CD8-positive, alpha-beta memory T cell (primary cell): ENCODE results near the gene RPS6KA2. TPM values are rescaled to one million over a fixed set of nuclear protein-coding genes. Genes with fewer than 3 reads are reported as not detected.
A peak's percentile ranks its signal among the peaks of the same experiment; 100 is the strongest.

Source experiments
- CTCF ChIA-PET: fragments of 350-600 bp; sonication (Branson Sonifier 250); formaldehyde crosslinking; loops from one replicate; lab custom pipeline; 2021; ENCODE audit warnings: antibody characterized with exemption; lab: Charles Lee
- POLR2A ChIA-PET: fragments of 350-600 bp; sonication (Branson Sonifier 250); formaldehyde crosslinking; loops from one replicate; lab custom pipeline; 2021; ENCODE audit warnings: antibody characterized with exemption; lab: Charles Lee
- DNase-seq, 5 donors: peaks; one replicate each; pipeline versions ENCODE4 v3.0.0 to v3.0.0-alpha.2; 2020 to 2022; ENCODE audit warnings: mixed read lengths in 1 of 5
- H3K27ac ChIP-seq: one replicate; pipeline ENCODE4 v1.7.0; 2013; ENCODE audit warnings: low read depth, mild to moderate bottlenecking, low read length, moderate library complexity
- H3K27me3 ChIP-seq: 2 replicates; pipeline ENCODE4 v1.7.0; 2013; ENCODE audit warnings: low read length, mild to moderate bottlenecking; ENCODE audit not compliant: insufficient read depth, poor library complexity, severe bottlenecking
- H3K36me3 ChIP-seq: 2 replicates; pipeline ENCODE4 v1.7.0; 2013; ENCODE audit warnings: mild to moderate bottlenecking, low read length, moderate library complexity; ENCODE audit not compliant: insufficient read depth
- H3K4me1 ChIP-seq: 2 replicates; pipeline ENCODE4 v1.7.0; 2013; ENCODE audit warnings: mild to moderate bottlenecking, low read length, moderate library complexity; ENCODE audit not compliant: insufficient read depth
- H3K4me3 ChIP-seq: 2 replicates; pipeline ENCODE4 v1.7.0; 2013; ENCODE audit warnings: mild to moderate bottlenecking, low read length
- H3K9me3 ChIP-seq: 2 replicates; pipeline ENCODE4 v1.7.0; 2013; ENCODE audit warnings: mild to moderate bottlenecking, low read length
- H3K27ac Mint-ChIP-seq, 8 donors: one replicate each; pipeline ENCODE4 v1.8.0; 2020 to 2021; ENCODE audit warnings: mixed read lengths in 8 of 8, mild to moderate bottlenecking in 6 of 8, inconsistent platforms in 3 of 8, moderate library complexity in 3 of 8
- H3K27me3 Mint-ChIP-seq, 2 donors: one replicate each; pipeline ENCODE4 v1.8.0; 2020 to 2021; ENCODE audit warnings: mixed read lengths in 2 of 2, mild to moderate bottlenecking in 1 of 2, moderate library complexity in 1 of 2
- H3K36me3 Mint-ChIP-seq, 3 donors: one replicate each; pipeline ENCODE4 v1.8.0; 2020 to 2021; ENCODE audit warnings: mixed read lengths in 3 of 3, inconsistent platforms in 1 of 3, mild to moderate bottlenecking in 1 of 3
- H3K4me1 Mint-ChIP-seq, 3 donors: one replicate each; pipeline ENCODE4 v1.8.0; 2020 to 2021; ENCODE audit warnings: mixed read lengths in 3 of 3, inconsistent platforms in 1 of 3, mild to moderate bottlenecking in 1 of 3
- H3K4me3 Mint-ChIP-seq, 7 donors: one replicate each; pipeline ENCODE4 v1.8.0; 2020 to 2021; ENCODE audit warnings: mixed read lengths in 7 of 7, mild to moderate bottlenecking in 6 of 7, moderate library complexity in 4 of 7, inconsistent platforms in 2 of 7
- H3K9me3 Mint-ChIP-seq, 5 donors: one replicate each; pipeline ENCODE4 v1.8.0; 2020 to 2022; ENCODE audit warnings: mixed read lengths in 5 of 5, mild to moderate bottlenecking in 3 of 5, moderate library complexity in 2 of 5, inconsistent platforms in 1 of 5
- polyA plus RNA-seq: library from polyadenylated mRNA; unstranded; fragments of 300-500 nt; fragmentation: Illumina TruSeq; gene quantifications from one replicate; pipeline ENCODE4 v1.2.3, GENCODE V29; 2021
- total RNA-seq, 2 experiments: library from RNA; stranded (reverse); gene quantifications; one replicate each; pipeline ENCODE4 v1.2.3, GENCODE V29; 2021

RPS6KA2 gene
- total and polyA plus RNA-seq, 3 experiments from 2014 or later, result 3.6 to 4.7 (median 4.6) TPM

DNA sequence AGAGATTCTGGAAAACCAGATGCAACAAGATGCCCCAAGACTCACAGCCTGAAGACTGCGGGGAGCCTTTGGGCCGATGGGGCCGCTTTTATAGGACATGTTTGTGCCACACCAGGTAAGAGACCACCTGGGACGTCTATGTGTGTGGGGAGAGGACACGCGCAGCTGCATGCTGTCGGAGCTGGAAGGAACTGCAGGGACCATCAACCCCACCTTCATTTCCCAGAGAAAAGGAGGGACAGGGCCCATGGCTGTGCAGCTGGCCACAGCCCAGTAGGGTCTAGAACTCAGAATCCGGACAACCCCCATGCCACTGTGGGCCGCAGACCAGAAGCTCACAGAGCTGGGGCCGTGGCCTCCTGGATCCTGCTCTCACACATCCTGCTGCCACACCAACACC, 144.0 kb downstream of the RPS6KA2 start:
- H3K27ac Mint-ChIP-seq, result peak overlapping the region in 2 of 8 donors; percentile 48 to 54
- DNase-seq, result no peak
- H3K9me3 Mint-ChIP-seq, result no peaks in the 10 kb centered on the region
- peaks cover 14 to 16% (median 15%) of the 10 kb centered on the region in 3 donors for H3K4me1 Mint-ChIP-seq
- Histone ChIP-seq H3K36me3 (no peaks in the 10 kb centered on the region), H3K4me1 (peaks cover 15% of the 10 kb centered on the region), H3K27me3 (no peaks in the 10 kb centered on the region), H3K27ac (no peak overlapping the region), H3K4me3 (no peak overlapping the region), H3K9me3 (no peaks in the 10 kb centered on the region)
- H3K36me3 Mint-ChIP-seq, result no peaks in the 10 kb centered on the region
- ChIA-PET POLR2A (no interaction called here), CTCF (interaction anchor here (1.0 kb wide), 1 partner anchor 48 kb away, joined by 3 read pairs; no protein-coding TSS in a partner anchor)
- no peaks in the 10 kb centered on the region for H3K27me3 Mint-ChIP-seq
- no peak overlapping the region for H3K4me3 Mint-ChIP-seq

DNA sequence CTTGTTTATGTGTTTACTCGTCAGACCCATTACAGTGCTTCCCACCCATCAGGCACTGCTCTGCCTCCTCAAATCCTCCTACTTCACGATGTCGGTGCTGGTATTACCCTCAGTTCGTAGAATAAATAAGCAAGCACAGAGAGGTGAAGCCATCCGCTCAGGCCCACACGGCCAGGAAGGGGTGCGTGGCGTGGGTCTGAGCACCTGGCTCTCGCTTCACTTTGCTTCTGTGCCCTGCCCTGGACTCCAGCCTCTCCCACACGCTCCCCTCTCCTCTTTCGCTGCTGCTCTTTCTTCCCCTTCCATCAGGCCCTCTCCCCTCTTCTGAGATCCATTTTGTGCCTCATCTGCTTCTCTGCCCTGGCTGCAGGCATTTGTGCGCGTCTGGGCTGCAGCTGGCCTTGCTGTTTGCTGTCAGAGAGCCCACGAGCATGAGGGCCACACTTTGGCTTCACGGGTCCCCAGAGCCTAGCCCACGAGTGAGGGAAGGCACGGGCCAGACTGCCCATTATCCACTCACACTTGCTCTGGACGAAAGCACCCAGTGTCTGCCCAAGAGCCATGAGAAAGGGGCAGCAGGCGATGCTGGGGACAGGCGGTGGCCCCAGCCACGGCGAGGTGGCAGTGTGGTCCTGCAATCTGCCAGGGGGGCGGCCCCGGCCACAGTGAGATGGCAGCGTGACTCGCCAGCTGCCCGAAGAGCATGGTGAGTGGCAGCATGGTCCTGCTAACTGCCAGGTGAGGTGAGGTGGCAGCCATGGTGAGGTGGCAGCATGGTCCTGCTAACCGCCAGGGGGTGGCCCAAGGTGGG, 148.1 kb downstream of the RPS6KA2 start:
- Mint-ChIP-seq H3K27ac (no peak overlapping the region), H3K4me3 (no peak overlapping the region), H3K27me3 (no peaks in the 10 kb centered on the region), H3K36me3 (no peaks in the 10 kb centered on the region), H3K9me3 (no peaks in the 10 kb centered on the region), H3K4me1 (peaks cover 4 to 13% (median 6%) of the 10 kb centered on the region in 3 donors)
- POLR2A ChIA-PET, result no interaction called here
- Histone ChIP-seq H3K9me3 (no peaks in the 10 kb centered on the region), H3K4me1 (no peaks in the 10 kb centered on the region), H3K27ac (no peak overlapping the region), H3K27me3 (no peaks in the 10 kb centered on the region), H3K36me3 (no peaks in the 10 kb centered on the region), H3K4me3 (no peak overlapping the region)
- CTCF ChIA-PET, result no interaction called here
- DNase-seq, result no peak

DNA sequence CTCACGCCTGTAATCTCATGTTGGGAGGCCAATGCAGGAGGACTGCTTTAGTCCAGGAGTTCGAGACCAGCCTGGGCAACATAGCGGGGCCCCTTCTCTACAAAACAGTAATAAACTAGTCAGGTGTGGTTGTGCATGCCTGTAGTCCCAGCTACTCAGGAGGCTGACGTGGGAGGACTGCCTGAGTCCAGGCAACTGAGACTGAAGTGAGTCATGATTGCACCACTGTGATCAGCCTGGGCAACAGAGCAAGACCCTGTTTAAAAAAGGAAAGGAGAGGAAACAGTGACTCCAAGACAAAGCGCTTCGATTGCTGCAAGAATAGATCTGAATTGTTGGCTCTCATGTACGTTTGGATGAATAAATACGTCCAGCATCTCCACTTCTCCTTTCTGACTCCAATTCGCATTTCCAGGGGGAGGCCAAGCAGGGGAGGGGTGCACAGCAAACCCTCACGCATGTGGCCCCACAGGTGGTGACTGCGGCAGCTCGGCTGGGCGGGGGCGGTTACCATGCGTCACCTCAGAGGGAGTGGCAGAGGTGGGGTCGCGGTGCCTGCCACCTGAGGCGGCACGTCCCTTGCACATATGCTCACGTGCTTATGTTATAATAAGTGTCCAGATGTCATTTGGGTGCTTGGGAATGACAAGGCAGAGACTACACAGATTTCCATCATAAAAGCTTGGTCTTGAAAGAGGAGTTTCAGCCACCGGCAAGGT, 149.2 kb downstream of the RPS6KA2 start:
- POLR2A ChIA-PET, result no interaction called here
- Histone ChIP-seq H3K4me3 (no peak overlapping the region), H3K4me1 (no peaks in the 10 kb centered on the region), H3K36me3 (no peaks in the 10 kb centered on the region), H3K9me3 (no peaks in the 10 kb centered on the region), H3K27ac (no peak overlapping the region), H3K27me3 (no peaks in the 10 kb centered on the region)
- H3K27ac Mint-ChIP-seq, result no peak overlapping the region
- no peaks in the 10 kb centered on the region for H3K9me3 Mint-ChIP-seq
- no peak overlapping the region for H3K4me3 Mint-ChIP-seq
- H3K27me3 Mint-ChIP-seq, result no peaks in the 10 kb centered on the region
- no peaks in the 10 kb centered on the region for H3K36me3 Mint-ChIP-seq
- H3K4me1 Mint-ChIP-seq, result peaks cover 9 to 15% (median 12%) of the 10 kb centered on the region in 3 donors
- CTCF ChIA-PET, result interaction anchor here (0.9 to 1.0 kb wide), 2 partner anchors 9 to 56 kb away, joined by 3 read pairs; no protein-coding TSS in a partner anchor
- DNase-seq, result no peak

DNA sequence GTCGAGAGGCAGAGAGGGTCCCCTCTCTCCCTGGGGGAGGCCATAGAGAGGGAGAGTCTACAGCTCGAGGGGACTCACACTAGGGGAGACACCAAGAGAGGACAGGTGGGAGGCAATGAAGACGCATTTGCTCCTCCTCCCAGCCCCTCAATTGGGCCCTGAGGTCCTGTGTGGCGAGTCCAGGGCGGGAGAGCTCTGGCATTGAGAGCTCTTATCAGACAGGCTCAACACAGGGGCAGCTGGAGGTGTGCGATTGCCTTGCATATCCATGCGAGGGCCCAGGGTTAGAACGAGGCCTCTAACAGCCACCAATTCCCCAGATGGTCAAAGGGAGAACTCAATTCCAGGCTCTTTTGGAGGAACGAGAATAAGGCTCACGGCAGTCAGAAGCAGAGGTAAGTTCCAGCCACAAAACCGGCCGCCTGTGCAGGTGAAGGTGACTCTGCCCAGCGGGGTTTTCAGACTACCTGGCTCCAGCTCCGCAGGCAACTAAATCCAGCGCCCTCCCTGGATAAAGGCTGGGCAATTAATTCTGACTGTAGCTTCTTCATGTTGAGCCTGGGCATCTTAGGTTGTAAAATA, 150.3 kb downstream of the RPS6KA2 start:
- POLR2A ChIA-PET, result no interaction called here
- H3K36me3 Mint-ChIP-seq, result no peaks in the 10 kb centered on the region
- no peak overlapping the region for H3K4me3 Mint-ChIP-seq
- peaks cover 9 to 15% (median 12%) of the 10 kb centered on the region in 3 donors for H3K4me1 Mint-ChIP-seq
- DNase-seq, result no peak
- H3K27me3 ChIP-seq, result no peaks in the 10 kb centered on the region
- H3K9me3 Mint-ChIP-seq, result no peaks in the 10 kb centered on the region
- CTCF ChIA-PET, result interaction anchor here (0.9 to 1.0 kb wide), 2 partner anchors 8 to 55 kb away, joined by 3 read pairs; no protein-coding TSS in a partner anchor
- no peaks in the 10 kb centered on the region for H3K9me3 ChIP-seq
- no peak overlapping the region for H3K27ac ChIP-seq
- peak overlapping the region in 1 of 8 donors; percentile 22 for H3K27ac Mint-ChIP-seq
- H3K27me3 Mint-ChIP-seq, result no peaks in the 10 kb centered on the region
- no peaks in the 10 kb centered on the region for H3K4me1 ChIP-seq
- no peak overlapping the region for H3K4me3 ChIP-seq
- no peaks in the 10 kb centered on the region for H3K36me3 ChIP-seq

DNA sequence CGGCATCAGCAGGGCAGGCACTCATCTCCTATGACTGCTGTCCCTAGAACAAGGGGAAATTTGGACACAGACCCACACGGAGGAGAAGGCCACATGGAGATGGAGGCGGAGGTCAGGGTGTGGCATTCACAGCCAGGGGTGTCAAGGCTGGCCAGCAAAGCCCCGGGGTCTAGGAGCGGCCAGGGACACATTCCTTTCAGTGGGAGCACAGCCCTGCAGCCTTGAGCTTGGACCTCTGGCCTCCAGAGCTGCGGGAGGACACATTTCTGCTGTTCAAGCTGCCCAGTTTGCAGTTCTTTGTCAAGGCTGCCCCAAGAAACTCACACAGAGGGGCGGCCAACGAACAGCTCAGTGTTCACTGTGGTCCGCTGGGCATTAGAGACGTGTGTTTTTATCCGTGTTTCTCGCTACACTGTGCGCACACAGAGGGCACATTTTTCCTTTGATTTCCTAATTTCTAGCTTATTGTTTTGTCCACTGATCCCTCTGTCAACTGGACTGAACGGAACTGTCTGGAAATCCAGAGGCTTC, 150.9 kb downstream of the RPS6KA2 start:
- H3K4me3 Mint-ChIP-seq, result no peak overlapping the region
- Histone ChIP-seq H3K4me3 (no peak overlapping the region), H3K4me1 (no peaks in the 10 kb centered on the region), H3K27ac (no peak overlapping the region), H3K9me3 (no peaks in the 10 kb centered on the region), H3K36me3 (no peaks in the 10 kb centered on the region), H3K27me3 (no peaks in the 10 kb centered on the region)
- no peak overlapping the region for H3K27ac Mint-ChIP-seq
- peaks cover 9 to 12% (median 11%) of the 10 kb centered on the region in 3 donors for H3K4me1 Mint-ChIP-seq
- no peak for DNase-seq
- ChIA-PET POLR2A (no interaction called here), CTCF (no interaction called here)
- no peaks in the 10 kb centered on the region for H3K9me3 Mint-ChIP-seq
- no peaks in the 10 kb centered on the region for H3K36me3 Mint-ChIP-seq
- no peaks in the 10 kb centered on the region for H3K27me3 Mint-ChIP-seq

DNA sequence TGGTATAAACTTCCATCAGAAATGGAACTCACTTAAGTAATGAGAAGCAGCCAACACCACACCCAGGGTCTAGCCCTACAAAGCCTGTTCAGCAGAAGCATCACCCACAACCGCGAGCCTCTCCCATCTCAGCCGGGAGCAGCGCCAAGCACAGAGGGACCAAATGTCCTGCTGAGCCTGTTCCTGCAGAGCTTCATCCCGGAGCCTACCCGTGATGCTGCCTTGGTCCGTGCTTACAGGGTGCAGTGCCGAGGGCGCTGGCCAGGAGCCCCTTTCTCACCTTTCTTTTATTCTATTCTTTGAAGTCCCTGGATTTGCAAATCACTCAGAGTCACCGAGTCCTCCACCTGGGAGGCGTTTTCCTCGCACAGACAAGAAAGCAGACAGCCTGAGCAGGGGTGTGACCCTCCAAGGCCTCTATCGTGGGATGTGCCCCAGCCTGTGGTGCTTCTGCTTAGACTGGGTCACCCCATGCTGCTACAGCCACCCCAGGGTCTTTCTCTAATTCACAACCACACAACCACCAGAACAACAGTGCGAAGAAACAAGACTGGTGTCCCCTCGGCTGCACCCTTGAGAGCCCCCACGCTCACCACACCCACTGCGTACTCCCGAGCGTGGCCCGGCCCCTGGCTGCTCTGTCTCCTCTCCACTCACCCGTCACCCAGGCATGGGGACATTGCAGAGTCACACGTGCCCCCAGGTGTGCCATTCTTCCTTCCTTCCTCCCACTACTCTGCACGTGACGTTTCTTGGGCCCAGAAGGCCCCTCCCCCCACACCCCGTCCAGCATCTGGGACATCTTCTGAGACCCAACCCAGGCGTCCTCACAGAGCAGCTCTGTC, 152.1 kb downstream of the RPS6KA2 start:
- no peak overlapping the region for H3K4me3 ChIP-seq
- H3K27ac Mint-ChIP-seq, result peak overlapping the region in 3 of 8 donors; percentile 17 to 56 (median 52)
- DNase-seq, result no peak
- H3K9me3 ChIP-seq, result no peaks in the 10 kb centered on the region
- H3K4me3 Mint-ChIP-seq, result peak overlapping the region in 1 of 7 donors; percentile 24
- H3K27me3 ChIP-seq, result no peaks in the 10 kb centered on the region
- H3K27me3 Mint-ChIP-seq, result no peaks in the 10 kb centered on the region
- ChIA-PET POLR2A (interaction anchor here (0.6 kb wide), 1 partner anchor 50 kb away, joined by 3 read pairs; no protein-coding TSS in a partner anchor), CTCF (no interaction called here)
- no peaks in the 10 kb centered on the region for H3K36me3 Mint-ChIP-seq
- H3K27ac ChIP-seq, result no peak overlapping the region
- no peaks in the 10 kb centered on the region for H3K36me3 ChIP-seq
- H3K4me1 Mint-ChIP-seq, result peaks cover 9 to 12% (median 11%) of the 10 kb centered on the region in 3 donors
- H3K4me1 ChIP-seq, result no peaks in the 10 kb centered on the region
- no peaks in the 10 kb centered on the region for H3K9me3 Mint-ChIP-seq

DNA sequence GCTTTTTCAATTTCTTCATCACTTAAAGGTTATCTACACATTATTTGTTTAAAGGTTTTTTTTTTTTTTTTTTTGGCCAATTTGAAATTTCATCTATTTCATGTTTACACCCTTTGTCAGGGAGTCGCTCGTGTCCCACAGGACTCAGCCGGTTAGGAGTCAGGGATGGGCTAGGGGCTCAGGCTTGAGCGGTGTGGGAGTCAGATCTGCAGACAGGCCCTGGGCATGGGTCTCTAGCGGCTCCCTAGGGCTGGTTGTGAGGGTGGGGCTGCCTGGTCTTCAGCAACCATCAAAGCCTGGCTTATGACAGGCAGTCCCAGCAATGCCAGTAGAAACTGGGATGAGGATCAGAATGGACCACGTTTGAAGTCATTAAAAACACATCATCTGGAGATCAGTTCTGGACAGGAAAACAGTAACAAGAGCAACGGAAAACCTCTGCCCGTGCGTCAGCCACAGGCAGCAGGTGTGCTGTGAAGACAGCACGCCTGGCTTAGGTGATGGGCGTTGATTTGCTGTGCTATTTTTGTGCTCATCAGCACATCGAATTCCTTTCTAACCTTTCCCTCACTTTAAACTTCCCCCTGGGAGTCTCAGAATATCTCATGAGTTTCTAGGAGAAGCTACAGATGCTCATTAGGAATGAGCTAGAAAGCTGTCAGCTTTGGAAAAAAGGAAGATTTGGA, 153.0 kb downstream of the RPS6KA2 start:
- H3K9me3 Mint-ChIP-seq, result no peaks in the 10 kb centered on the region
- Histone ChIP-seq H3K27ac (no peak overlapping the region), H3K36me3 (no peaks in the 10 kb centered on the region), H3K4me3 (no peak overlapping the region), H3K27me3 (no peaks in the 10 kb centered on the region), H3K4me1 (no peaks in the 10 kb centered on the region), H3K9me3 (no peaks in the 10 kb centered on the region)
- ChIA-PET POLR2A (interaction anchor here (0.6 kb wide), 1 partner anchor 49 kb away, joined by 3 read pairs; no protein-coding TSS in a partner anchor), CTCF (interaction anchor here (0.7 kb wide), 1 partner anchor 74 kb away, joined by 3 read pairs; no protein-coding TSS in a partner anchor)
- H3K27ac Mint-ChIP-seq, result peak overlapping the region in 5 of 8 donors; percentile 2 to 74 (median 55)
- H3K36me3 Mint-ChIP-seq, result no peaks in the 10 kb centered on the region
- no peak for DNase-seq
- peak overlapping the region in 2 of 7 donors; percentile 12 to 19 for H3K4me3 Mint-ChIP-seq
- H3K4me1 Mint-ChIP-seq, result peaks cover 9 to 12% (median 11%) of the 10 kb centered on the region in 3 donors
- no peaks in the 10 kb centered on the region for H3K27me3 Mint-ChIP-seq
